GM19240 (cell line): ENCODE data around the gene SWAP70.
A peak's percentile ranks its signal among the peaks of the same experiment; 100 is the strongest.
"Not testable (repeated sequence)": the region's sequence is repeated elsewhere in the genome, so short reads cannot be mapped to it uniquely, and the experiment has no call there.

Experiments used
- DNase-seq: peaks from one replicate; pipeline ENCODE4 v3.0.0; 2011; ENCODE audit warnings: low spot score; ENCODE audit not compliant: insufficient read length

Gene SWAP70

DNA sequence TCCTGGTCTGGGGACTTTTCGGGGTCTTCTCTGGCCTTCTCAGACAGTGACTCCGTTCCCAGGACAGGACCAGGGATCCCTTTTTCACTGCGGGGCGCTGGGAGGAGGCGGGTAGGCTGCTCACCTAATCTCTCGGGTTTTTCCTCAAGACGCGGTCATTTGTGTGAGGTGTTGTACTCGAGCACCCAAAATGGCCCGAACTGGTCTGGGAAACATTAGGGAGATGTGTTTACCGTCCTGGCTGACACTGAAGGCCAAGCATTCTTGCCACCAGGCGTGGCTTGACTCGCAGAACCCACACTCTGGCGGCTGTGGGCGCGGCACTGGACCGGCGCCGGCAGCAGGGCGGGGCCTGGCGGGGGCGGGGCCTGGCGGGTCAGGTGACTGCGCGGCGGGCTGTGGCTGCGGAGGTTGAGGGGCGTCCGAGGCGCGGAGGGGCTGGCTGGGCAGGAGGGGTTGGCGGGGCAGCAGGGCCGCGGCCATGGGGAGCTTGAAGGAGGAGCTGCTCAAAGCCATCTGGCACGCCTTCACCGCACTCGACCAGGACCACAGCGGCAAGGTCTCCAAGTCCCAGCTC is at the start of gene SWAP70:
SWAP70 (plus strand) TSS at position 379 of the 577 bp plus-strand sequence; CDS start at position 482, 103 bp downstream.
- peak; percentile 51 for DNase-seq

DNA sequence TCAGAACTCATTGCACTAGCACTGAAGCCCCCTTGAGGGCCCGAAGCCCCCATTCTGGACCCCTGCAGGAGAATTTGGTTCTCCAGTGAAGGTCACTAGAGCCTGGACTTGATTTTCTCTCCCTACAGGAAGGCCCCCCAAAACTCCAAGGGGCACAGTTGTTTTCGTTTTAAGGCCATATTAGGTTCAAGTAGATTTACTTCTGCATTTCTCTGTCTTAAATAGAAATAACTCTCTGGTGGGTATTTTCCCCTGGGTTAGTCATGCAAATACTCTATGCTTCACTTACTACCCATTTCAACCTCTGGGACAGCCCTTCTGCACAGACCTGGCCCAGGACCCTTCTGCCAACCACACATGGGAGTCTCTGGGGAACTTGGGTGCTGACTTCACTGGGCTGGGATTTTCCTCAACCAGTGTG is 48.8 kb upstream of the SWAP70 start:
- DNase-seq: no peak

DNA sequence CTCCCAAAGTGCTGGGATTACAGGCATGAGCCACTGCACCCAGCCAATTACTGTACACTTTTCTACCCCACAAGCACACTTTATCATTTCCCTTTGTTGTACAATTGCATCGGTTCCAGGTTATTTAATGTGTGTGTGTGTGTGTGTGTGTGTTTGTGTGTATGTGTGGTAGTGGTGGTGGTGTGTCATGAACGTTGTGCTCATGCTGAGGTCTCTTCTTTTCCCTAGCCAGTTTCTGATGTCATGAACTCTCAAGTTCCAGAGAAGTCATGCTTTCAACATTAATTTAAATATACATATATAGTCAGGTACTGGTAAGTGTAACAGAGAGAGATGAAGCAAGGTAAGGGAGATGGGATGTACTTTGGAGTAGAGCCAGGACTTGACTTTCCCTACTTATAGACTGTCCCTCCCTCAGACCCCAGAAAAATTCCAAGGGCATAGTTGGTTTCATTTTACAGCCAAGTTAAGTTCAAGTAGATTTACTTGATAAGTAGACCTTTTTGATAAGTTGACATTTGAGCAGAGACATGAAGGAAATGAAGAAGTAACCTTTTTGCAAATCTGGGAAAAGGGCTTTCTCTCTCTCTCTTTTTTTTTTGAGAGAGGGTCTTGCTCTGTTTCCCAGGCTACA is 47.7 kb upstream of the SWAP70 start:
- DNase-seq: no peak

- DNase-seq: no peak
Measured at GRCh38 chr11:9616858-9617257, 47.0 kb upstream of the SWAP70 start.

DNA sequence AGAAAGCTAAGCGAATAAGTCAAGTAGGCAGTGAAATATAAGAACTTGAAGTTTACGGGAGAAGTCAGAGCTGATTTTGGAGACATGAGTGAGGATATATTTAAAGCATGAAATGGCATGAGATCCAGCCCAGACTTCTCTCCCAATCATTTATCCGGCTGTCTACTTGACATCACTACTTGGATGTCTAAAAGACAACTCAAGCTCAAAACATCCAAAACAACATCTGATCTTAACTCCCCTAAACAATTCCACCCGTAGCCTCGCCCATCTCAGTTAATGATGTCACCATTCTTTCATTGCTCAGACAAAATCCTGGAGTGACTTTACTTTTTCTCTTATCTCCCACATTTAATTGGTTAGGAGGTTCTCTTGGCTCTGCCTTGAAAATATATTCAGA is 45.9 kb upstream of the SWAP70 start:
- DNase-seq: no peak

DNA sequence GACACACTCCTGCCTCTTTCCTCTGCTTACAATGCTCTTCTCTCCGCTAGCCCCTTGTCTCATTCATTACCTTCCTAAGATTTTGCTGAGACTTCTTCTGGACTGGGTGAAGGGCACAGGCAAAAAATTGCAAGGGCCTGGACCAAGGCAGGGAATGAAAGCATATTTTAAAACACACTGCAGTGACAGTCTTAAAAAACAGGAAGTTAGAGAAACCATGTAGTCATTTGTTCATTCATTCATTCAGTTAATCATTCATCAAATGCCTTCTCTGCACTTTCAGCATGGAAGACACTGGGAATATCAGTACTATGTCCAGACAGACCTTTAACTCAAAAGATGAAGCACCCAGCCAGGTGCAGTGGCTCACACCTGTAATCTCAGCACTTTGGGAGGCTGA is 44.9 kb upstream of the SWAP70 start:
- no peak for DNase-seq

- DNase-seq: no peak
Measured at GRCh38 chr11:9619971-9620370, 43.9 kb upstream of the SWAP70 start.

DNA sequence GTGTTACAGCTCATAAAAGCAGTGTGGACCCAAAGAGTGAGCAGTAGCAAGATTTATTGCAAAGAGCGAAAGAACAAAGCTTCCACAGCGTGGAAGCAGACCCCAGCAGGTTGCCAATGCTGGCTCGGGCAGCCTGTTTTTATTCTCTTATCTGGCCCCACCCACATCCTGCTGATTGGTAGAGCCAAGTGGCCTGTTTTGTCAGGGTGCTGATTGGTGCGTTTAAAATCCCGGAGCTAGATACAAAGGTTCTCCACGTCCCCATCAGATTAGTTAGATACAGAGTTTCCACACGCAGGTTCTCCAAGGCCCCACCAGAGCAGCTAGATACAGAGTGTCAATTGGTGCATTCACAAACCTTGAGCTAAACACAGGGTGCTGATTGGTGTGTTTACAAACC is 41.5 kb upstream of the SWAP70 start:
- DNase-seq: not testable (repeated sequence)

DNA sequence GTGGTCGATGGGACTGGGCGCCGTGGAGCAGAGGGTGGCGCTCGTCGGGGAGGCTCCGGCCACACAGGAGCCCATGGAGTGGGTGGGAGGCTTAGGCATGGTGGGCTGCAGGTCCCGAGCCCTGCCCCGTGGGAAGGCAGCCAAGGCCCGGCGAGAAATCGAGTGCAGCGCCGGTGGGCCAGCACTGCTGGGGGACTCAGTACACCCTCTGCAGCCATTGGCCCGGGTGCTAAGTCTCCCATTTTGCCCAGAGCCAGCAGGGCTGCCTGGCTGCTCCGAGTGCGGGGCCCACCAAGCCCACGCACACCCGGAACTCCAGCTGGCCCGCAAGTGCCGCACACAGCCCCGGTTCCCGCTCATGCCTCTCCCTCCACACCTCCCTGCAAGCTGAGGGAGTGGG is 40.8 kb upstream of the SWAP70 start:
- not testable (repeated sequence) for DNase-seq

GRCh38 chr11:9624448-9624847 is 39.4 kb upstream of the SWAP70 start:
- no peak for DNase-seq

DNA sequence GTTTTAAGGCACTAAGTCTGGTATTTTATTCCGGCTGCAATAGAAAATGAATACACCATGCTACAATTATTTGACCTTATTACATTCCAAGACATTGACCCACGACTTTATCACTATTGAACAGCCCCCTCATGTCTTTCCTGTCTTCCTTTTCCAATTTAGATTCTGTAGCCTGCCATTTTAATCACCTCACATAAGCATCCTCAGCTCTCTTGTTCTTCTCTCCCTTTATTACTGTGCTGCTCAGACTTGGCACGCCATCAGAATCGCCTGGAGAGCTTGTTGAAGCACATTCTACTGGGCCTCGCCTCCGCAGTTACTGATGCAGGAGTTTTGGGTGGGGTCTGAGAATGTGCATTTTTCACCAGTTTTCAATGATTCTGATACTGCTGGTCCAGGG is 38.7 kb upstream of the SWAP70 start:
- DNase-seq: no peak

- no peak for DNase-seq
Measured at GRCh38 chr11:9625728-9626127, 38.1 kb upstream of the SWAP70 start.

DNA sequence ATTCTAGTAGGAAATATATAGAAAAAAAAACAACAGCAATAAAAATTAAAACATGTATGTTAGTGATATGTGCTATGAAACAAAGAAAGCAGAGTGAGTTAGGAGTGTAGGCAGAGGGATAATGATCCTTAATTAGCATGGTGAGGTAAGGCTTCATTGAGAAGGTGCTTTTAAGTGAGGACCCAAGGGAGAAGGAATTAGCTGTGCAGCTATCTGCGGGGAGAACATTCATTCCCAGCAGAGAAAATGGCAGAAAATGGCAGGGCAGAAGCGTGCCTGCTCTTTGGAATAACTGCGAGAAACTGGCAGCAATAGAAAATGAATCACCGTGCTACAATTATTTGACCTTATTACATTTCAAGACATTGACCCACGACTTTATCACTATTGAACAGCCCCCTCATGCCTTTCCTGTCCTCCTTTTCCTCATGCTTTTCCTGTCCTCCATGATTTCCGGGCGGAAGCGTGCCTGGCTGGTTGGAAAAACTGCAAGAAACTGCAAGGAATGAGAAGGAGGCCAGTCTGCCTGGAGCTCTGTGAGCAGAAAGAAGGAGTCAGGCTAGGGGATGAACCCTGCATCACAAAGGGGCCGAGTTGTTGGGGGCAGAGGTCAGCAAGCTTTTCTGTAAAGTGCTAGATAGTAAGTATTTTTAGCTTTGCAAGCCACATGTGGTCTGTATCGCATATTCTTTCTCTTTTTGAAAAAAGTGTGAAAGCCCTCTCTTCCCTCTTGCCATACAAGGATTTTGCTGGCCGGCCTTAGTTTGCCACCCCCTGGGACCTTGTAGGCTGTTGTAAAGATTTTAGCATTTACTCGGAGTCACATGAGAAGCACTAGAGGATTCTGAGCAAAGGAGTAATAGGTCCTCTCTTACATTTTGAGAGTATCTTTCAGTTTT is 37.1 kb upstream of the SWAP70 start:
- no peak for DNase-seq

DNA sequence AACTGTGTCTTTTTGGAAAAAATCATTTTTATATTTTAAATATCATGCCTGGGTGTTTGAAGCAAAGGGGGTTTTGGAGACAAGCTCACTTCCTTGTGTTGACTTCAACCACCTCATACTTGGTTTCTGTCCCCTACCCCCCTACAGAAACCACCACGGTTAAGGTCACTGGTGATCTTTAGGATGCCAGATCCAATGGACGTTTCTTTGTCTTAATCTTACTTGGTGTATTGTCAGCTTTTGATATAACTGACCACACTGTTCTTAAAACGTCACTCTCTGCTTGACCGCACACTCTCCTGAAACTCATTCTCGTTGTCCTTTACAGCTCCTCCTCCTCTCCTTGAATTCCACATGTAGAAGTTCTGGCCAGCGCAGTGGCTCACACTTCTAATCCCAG is 34.8 kb upstream of the SWAP70 start:
- no peak for DNase-seq

DNA sequence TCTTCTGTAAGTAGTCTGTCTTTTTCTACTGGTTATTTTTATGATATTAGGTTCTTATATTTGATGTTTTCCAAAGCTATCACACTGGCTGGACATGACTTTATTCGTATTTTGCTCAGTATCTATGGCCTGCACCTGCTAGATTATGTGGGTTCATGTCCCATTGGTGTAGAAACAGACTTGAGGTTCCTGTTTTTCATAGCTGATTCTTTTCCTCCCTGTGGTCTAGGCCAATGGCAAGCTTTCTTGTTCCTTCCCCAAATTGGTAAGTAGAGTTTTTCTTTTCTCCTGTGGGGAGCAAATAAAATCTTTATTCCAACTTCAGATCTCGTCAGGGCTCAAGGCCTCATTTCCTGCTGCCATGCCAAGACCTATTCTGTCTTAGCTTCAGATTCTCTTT is 30.2 kb upstream of the SWAP70 start:
- DNase-seq: no peak

DNA sequence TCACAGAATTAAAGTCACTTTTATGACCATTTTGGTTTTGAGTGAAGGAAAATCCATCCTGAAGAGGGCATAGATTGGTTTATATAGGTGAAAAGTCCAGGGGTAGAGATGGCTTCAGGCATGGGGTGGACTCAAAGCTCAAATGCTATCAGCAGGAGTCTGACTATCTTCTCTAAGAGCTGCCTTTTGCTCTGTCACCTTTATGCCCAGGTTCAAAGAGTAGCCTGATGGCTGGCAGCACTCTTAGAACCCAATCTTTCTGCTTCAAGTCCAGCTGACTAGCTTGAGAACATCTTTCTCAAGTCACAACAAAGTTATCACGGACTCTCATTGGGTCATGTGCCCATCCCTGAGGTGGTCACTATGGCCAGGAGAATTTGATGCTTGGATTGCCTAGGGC is 27.2 kb upstream of the SWAP70 start:
- no peak for DNase-seq

- no peak for DNase-seq
Measured at GRCh38 chr11:9639099-9639498, 24.8 kb upstream of the SWAP70 start.

DNA sequence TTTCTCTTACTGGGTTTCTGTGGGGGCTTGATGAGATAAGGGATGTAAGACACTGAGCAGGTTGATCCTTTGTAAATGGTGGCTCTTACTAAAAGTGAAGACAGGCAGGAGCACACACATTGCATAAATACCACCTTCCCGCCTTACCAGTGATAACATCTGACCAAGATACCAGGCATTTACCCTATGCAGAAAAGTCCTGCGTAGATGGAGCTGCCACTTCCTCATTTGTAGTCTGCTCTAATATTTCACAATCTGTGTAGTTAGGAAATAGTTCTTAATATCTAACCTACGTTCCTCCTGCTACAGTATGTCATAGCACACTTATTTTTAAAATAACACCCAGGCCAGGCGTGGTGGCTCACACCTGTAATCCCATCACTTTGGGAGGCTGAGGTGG is 23.9 kb upstream of the SWAP70 start:
- no peak for DNase-seq

GRCh38 chr11:9642894-9643293 is 21.0 kb upstream of the SWAP70 start:
- DNase-seq: no peak

DNA sequence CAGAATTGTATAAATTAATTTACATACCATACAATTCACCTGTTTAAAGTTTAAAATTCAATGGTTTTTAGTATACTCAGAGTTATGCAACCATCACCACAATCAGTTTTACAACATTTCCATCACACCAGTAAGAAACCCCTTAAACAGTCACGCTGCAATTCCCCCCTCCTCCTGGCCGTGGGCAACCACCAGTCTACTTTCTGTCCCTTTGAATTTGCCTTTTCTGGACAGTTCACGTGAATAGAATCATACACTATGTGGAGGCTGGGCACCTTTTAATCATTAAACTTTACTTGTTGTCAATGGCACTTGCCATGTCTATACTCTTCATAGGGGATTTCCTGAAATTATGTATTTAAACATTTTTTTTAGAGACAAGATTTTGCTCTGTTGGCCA is 20.1 kb upstream of the SWAP70 start:
- DNase-seq: no peak

GRCh38 chr11:9645881-9646280 is 18.0 kb upstream of the SWAP70 start:
- no peak for DNase-seq

DNA sequence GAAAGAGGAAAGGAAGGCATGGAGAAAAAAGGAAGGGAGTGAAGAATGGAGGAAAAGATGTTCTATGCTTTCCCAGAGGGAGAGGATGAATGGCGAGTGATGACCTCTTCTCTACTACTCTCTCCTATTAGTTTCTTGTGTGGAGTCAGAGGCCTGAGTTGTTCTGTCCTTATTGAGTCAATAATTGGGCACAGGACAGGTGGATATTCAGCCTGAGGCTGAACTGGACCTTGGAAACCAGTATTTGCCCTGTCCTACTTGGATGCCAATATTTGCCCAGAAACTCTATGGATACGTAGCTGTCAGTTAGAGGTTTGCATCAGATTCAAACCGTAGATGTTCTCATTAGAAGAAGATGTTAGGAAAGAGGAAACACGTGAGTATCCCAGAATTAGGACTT is 17.6 kb upstream of the SWAP70 start:
- DNase-seq: no peak

- DNase-seq: no peak
Measured at GRCh38 chr11:9651481-9651880, 12.4 kb upstream of the SWAP70 start.
